ENCODE data around the gene FAM149B1. TPM values are rescaled to one million over a fixed set of nuclear protein-coding genes. Genes with fewer than 3 reads are reported as not detected.
A peak's percentile ranks its signal among the peaks of the same experiment; 100 is the strongest.
"Not testable (repeated sequence)": the region's sequence is repeated elsewhere in the genome, so short reads cannot be mapped to it uniquely, and the experiment has no call there.

Gene FAM149B1
- total RNA-seq, 1 donor = 33.7 TPM

GRCh38 chr10:73252445-73253224 lies 84.7 kb downstream of the FAM149B1 start, which contains the start of gene MRPS16:
TSS of gene MRPS16 (minus strand) at chr10:73252644. CDS start at chr10:73252482, 162 bp downstream.
- no peaks in the 10 kb centered on the region for H4K20me1 ChIP-seq (ENCODE audit: insufficient read depth, low read length)
- H3K36me3 ChIP-seq (ENCODE audit: insufficient read depth, low read length) = peaks cover 25% of the 10 kb centered on the region
- H3K79me2 ChIP-seq (ENCODE audit: insufficient read depth, low read length) = peaks cover 45% of the 10 kb centered on the region
- peaks cover 22% of the 10 kb centered on the region for H3K4me1 ChIP-seq (ENCODE audit: insufficient read depth, low read length)
- H3K4me3 ChIP-seq (ENCODE audit: insufficient read depth, low read length) = peak within 1 kb of the TSS; percentile 87
- H3K4me2 ChIP-seq (ENCODE audit: insufficient read depth, low read length) = peak within 1 kb of the TSS; percentile 96
- TF ChIP-seq, protein P1, sequence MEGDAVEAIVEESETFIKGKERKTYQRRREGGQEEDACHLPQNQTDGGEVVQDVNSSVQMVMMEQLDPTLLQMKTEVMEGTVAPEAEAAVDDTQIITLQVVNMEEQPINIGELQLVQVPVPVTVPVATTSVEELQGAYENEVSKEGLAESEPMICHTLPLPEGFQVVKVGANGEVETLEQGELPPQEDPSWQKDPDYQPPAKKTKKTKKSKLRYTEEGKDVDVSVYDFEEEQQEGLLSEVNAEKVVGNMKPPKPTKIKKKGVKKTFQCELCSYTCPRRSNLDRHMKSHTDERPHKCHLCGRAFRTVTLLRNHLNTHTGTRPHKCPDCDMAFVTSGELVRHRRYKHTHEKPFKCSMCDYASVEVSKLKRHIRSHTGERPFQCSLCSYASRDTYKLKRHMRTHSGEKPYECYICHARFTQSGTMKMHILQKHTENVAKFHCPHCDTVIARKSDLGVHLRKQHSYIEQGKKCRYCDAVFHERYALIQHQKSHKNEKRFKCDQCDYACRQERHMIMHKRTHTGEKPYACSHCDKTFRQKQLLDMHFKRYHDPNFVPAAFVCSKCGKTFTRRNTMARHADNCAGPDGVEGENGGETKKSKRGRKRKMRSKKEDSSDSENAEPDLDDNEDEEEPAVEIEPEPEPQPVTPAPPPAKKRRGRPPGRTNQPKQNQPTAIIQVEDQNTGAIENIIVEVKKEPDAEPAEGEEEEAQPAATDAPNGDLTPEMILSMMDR (IDR thresholded peaks at IDR 0.05; ENCODE audit: extremely low read depth, low read depth, low read length) = no peak
- no peaks in the 10 kb centered on the region for H3K9me3 ChIP-seq (ENCODE audit: low read depth, low read length)
- peak within 1 kb of the TSS; percentile 99 for H2AFZ ChIP-seq (ENCODE audit: low read length)
- no peaks in the 10 kb centered on the region for H3K27me3 ChIP-seq (ENCODE audit: insufficient read depth, low read length)
- peak within 1 kb of the TSS; percentile 95 for H3K27ac ChIP-seq (ENCODE audit: low read depth, low read length)
- peak; percentile 96 for DNase-seq (ENCODE audit: insufficient read length, low spot score, missing footprints)

GRCh38 chr10:73253225-73253555 lies 85.3 kb downstream of the FAM149B1 start:
- Histone ChIP-seq H3K27me3 (ENCODE audit: insufficient read depth, low read length) (no peaks in the 10 kb centered on the region), H3K79me2 (ENCODE audit: insufficient read depth, low read length) (peaks cover 43% of the 10 kb centered on the region), H4K20me1 (ENCODE audit: insufficient read depth, low read length) (no peaks in the 10 kb centered on the region), H3K27ac (ENCODE audit: low read depth, low read length) (peak overlapping the region; percentile 95), H3K9me3 (ENCODE audit: low read depth, low read length) (no peaks in the 10 kb centered on the region), H3K4me1 (ENCODE audit: insufficient read depth, low read length) (peaks cover 19% of the 10 kb centered on the region), H3K36me3 (ENCODE audit: insufficient read depth, low read length) (peaks cover 25% of the 10 kb centered on the region), H2AFZ (ENCODE audit: low read length) (peak overlapping the region; percentile 99), H3K4me3 (ENCODE audit: insufficient read depth, low read length) (peak overlapping the region; percentile 87), H3K4me2 (ENCODE audit: insufficient read depth, low read length) (peak overlapping the region; percentile 96)
- TF ChIP-seq, protein P1 (IDR thresholded peaks at IDR 0.05; ENCODE audit: extremely low read depth, low read depth, low read length) = no peak
- DNase-seq (ENCODE audit: insufficient read length, low spot score, missing footprints) = no peak

DNA sequence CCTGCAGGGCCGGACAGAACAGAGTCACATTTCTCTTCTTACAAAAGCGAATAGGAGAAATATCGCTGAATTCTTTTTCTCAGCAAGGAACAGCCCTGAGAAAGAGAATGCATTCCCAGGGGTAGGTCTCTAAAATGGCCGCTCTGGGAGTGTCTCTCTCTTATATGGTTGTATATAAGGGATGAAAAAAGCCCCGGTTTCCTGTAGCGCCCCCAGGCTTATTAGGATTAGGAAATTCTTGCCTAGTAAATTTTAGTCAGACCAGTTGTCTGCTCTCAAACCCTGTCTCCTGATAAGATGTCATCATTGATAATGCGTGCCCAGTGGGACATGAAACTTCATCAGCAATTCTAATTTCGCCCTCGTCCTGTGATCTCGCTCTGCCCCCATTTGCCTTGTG lies 90.7 kb downstream of the FAM149B1 start:
- H2AFZ ChIP-seq (ENCODE audit: low read length); H3K4me3 ChIP-seq (ENCODE audit: insufficient read depth, low read length); H3K4me2 ChIP-seq (ENCODE audit: insufficient read depth, low read length); H3K27me3 ChIP-seq (ENCODE audit: insufficient read depth, low read length); H3K27ac ChIP-seq (ENCODE audit: low read depth, low read length); H3K9me3 ChIP-seq (ENCODE audit: low read depth, low read length); H3K79me2 ChIP-seq (ENCODE audit: insufficient read depth, low read length); H3K36me3 ChIP-seq (ENCODE audit: insufficient read depth, low read length); H4K20me1 ChIP-seq (ENCODE audit: insufficient read depth, low read length); DNase-seq (ENCODE audit: insufficient read length, low spot score, missing footprints); H3K4me1 ChIP-seq (ENCODE audit: insufficient read depth, low read length): not testable (repeated sequence)

GRCh38 chr10:73261362-73261995 lies 93.6 kb downstream of the FAM149B1 start:
- Histone ChIP-seq H3K4me2 (ENCODE audit: insufficient read depth, low read length) (no peak overlapping the region), H3K4me1 (ENCODE audit: insufficient read depth, low read length) (no peaks in the 10 kb centered on the region), H3K79me2 (ENCODE audit: insufficient read depth, low read length) (no peaks in the 10 kb centered on the region), H3K27ac (ENCODE audit: low read depth, low read length) (no peak overlapping the region), H3K9me3 (ENCODE audit: low read depth, low read length) (no peaks in the 10 kb centered on the region), H2AFZ (ENCODE audit: low read length) (no peak overlapping the region), H3K27me3 (ENCODE audit: insufficient read depth, low read length) (no peaks in the 10 kb centered on the region), H3K36me3 (ENCODE audit: insufficient read depth, low read length) (no peaks in the 10 kb centered on the region), H3K4me3 (ENCODE audit: insufficient read depth, low read length) (no peak overlapping the region), H4K20me1 (ENCODE audit: insufficient read depth, low read length) (no peaks in the 10 kb centered on the region)
- TF ChIP-seq, protein P1 (IDR thresholded peaks at IDR 0.05; ENCODE audit: extremely low read depth, low read depth, low read length) = no peak
- no peak for DNase-seq (ENCODE audit: insufficient read length, low spot score, missing footprints)

Measured in osteoblast (primary cell).